NCI-H187 treated with DMSO at 0.1 percent for 48 hours (cell line): ENCODE results near the gene IRS2.

ENCODE experiments used
- DNase-seq: peaks from one replicate; lab custom pipeline; 2025; lab: John Stamatoyannopoulos, UW

IRS2 gene

GRCh38 chr13:109706015-109706715 lies 80.2 kb downstream of the IRS2 start:
- no peak for DNase-seq

- no peak for DNase-seq
Measured at GRCh38 chr13:109704771-109705635, 81.4 kb downstream of the IRS2 start.

GRCh38 chr13:109703250-109703649 lies 83.1 kb downstream of the IRS2 start:
- no peak for DNase-seq
